Fibroblast of skin of abdomen (primary cell): Measurements from ENCODE around the gene TMC7. TPM values are rescaled to one million over a fixed set of nuclear protein-coding genes. Genes with fewer than 3 reads are reported as not detected.
"Not testable (repeated sequence)": the region's sequence is repeated elsewhere in the genome, so short reads cannot be mapped to it uniquely, and the experiment has no call there.

ENCODE experiments used
- DNase-seq: peaks from one replicate; pipeline ENCODE4 v3.0.0-alpha.2; 2013
- polyA plus RNA-seq, 2 experiments: library from polyadenylated mRNA; unstranded; fragments of 120-200 nt; gene quantifications; one replicate each; pipeline ENCODE4 v1.2.1, GENCODE V29; 2013; ENCODE audit not compliant: insufficient read length in 2 of 2

Gene TMC7
- 0.36 TPM for polyA plus RNA-seq (2013, experiment 1 of 2; ENCODE audit: insufficient read length)
- polyA plus RNA-seq (2013, experiment 2 of 2; ENCODE audit: insufficient read length) = 0.38 TPM

DNA sequence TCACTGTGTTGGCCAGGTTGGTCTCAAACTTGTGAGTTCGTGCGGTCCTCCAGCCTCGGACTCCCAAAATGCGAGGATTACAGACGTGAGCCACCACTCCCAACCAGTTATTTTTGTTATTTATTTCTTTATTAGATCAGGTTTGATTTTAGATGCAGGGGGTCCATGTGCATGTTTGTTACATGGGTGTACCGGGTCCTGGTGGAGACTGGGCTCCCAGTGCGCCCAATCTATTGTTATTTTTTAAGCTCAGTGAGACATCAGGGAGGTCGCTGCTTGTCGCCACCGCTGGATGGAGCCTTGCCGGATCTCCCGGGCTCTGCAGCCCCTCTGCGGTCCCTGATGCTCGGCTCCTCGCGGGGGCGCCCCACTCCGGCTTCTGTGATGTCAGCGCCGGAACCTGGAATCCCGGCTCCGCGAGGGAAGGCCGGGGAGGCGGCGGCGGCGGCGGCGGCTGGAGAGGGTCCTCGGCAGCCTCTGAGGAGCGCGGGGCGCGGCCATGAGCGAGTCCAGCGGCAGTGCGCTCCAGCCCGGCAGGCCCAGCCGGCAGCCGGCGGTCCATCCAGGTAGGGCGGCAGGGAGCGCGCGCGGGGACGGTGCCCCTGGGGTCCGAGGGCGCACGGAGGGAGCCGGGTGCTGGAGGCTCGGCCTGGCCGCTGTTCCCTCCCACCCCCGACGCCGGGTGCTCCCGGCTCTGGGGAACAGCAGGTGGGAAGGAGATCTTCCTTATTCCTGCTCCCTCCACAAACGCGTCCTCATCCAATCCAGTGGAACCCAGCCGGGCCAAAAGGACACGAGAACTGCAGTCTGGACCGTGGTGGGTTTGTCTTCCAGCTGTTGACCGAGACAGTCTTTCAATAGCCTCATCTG, at the start of gene TMC7:
Gene TMC7, plus strand, starts transcription at position 370 of the 870 bp plus-strand sequence. Its CDS starts 130 bp downstream, at position 500.
- DNase-seq = peak; percentile 84

- DNase-seq = no peak
Measured at GRCh38 chr16:18936727-18937340, 46.9 kb upstream of the TMC7 start.

GRCh38 chr16:18937390-18937789, 46.3 kb upstream of the TMC7 start:
- DNase-seq = no peak

GRCh38 chr16:18938986-18939385, 44.7 kb upstream of the TMC7 start:
- no peak for DNase-seq

DNA sequence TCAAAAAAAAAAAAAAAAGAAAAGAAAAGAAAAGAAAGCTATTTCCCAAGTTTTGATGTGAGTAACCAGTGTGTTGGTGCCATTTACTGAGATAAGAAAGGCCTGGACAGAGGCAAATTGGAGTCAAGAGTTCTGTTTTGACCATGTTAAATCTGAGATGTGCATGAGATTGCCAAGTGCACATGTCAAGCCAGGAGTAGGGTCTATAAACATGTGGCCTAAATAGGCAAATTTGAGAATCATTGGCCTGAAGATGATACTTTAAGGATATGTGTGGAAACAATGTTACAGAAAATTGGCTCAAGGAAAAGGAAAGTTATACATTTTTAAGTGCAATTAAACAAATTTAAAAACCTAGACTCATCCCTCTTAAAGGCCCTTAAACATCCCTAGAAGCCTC, 42.3 kb upstream of the TMC7 start:
- DNase-seq = no peak

- no peak for DNase-seq
Measured at GRCh38 chr16:18942061-18942460, 41.7 kb upstream of the TMC7 start.

DNA sequence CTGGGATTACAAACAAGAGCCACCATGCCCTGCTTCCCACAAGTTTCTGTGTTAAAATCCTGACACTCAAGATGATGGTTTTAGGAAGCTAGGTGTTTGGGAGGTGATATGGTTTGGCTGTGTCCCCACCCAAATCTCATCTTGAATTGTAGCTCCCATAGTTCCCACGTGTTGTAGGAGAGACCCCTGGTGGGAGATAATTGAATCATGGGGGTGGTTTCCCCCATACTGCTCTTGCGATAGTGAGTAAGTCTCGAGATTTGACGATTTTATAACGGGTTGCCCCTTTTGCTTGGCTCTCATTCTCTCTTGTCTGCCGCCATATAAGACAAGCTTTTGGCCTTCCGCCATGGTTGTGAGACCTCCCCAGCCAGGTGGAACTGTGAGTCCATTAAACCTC, 40.3 kb upstream of the TMC7 start:
- no peak for DNase-seq

GRCh38 chr16:18945233-18945632, 38.5 kb upstream of the TMC7 start:
- no peak for DNase-seq

GRCh38 chr16:18948372-18949020, 35.2 kb upstream of the TMC7 start:
- no peak for DNase-seq

GRCh38 chr16:18950469-18951185, 33.1 kb upstream of the TMC7 start:
- no peak for DNase-seq

GRCh38 chr16:18953547-18953946, 30.2 kb upstream of the TMC7 start:
- no peak for DNase-seq

GRCh38 chr16:18955874-18956580, 27.7 kb upstream of the TMC7 start:
- DNase-seq = not testable (repeated sequence)

DNA sequence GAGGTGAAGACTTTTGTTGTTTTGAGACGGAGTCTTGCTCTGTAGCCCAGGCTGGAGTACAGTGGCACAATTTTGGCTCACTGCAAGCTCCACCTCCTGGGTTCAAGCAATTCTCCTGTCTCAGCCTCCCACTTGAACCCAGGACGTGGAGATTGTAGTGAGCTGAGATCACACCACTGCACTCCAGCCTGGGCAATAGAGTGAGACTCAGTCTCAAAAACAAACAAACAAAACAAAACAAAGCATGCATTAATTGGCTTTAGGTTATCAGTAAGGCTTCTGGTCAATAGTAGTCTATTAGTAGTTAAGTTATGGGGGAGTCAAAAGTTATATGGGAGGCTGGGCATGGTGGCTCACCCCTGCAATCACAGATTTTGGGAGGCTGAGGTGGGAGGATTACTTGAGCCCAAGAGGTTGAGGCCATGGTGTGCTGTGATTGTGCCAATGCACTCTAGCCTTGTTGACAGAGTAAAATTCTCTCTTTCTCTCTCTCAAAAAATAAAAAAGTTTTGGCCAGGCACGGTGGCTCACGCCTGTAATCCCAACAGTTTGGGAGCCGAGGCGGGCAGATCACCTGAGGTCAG, 27.0 kb upstream of the TMC7 start:
- not testable (repeated sequence) for DNase-seq

GRCh38 chr16:18958621-18959029, 25.1 kb upstream of the TMC7 start:
- no peak for DNase-seq

- DNase-seq = peak; percentile 16
Measured at GRCh38 chr16:18959031-18959505, 24.7 kb upstream of the TMC7 start.

- no peak for DNase-seq
Measured at GRCh38 chr16:18965555-18965954, 18.2 kb upstream of the TMC7 start.

DNA sequence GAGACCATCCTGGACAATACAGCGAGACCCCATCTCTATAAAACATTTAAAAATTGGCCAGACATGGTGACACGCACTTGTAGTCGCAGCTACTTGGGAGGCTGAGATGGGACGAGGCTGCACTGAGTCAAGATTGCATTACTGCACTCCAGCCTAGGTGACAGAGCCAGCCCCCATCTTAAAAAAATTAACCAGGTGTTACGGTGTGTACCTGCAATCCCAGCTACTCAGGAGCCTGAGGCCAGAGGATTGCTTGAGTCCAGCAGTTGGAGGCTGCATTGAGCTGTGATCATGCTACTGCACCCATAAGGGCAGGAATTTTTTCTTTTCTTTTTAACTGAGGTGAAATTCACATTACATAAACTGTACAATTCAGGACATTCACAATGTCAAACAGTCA, 16.9 kb upstream of the TMC7 start:
- DNase-seq = no peak

GRCh38 chr16:18969050-18969854, 14.5 kb upstream of the TMC7 start:
- peak; percentile 67 for DNase-seq

GRCh38 chr16:18969855-18970240, 13.9 kb upstream of the TMC7 start:
- DNase-seq = no peak

DNA sequence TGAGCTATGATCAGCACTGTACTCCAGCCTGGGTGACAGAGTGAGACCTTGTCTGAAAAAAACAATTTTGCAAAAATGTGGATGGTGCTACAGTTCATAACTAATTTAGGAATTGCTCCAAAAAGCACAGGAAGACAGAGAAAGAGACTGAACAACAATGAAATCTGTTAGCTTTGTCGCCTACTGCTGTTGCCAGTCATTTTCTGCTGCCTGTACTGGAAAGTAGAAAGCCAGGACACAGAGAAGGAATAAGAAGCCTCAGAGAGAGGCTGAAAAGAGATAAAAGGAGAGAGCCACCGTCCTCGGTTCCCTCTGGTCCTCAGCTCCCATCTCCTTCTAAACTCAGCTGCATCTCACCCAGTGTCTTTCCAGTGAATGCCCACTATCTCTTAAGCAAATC, 8.6 kb upstream of the TMC7 start:
- DNase-seq = no peak

GRCh38 chr16:18979936-18980335, 3.8 kb upstream of the TMC7 start:
- no peak for DNase-seq
